GM18511 (cell line): ENCODE results near the gene IRS1.

Experiments used
- ATAC-seq: cut with Tn5 transposase; IDR thresholded peaks from one replicate; pipeline ENCODE4 v1.9.1; 2021; ENCODE audit warnings: mild to moderate bottlenecking, moderate library complexity; ENCODE audit not compliant: unreplicated experiment

IRS1 gene

DNA sequence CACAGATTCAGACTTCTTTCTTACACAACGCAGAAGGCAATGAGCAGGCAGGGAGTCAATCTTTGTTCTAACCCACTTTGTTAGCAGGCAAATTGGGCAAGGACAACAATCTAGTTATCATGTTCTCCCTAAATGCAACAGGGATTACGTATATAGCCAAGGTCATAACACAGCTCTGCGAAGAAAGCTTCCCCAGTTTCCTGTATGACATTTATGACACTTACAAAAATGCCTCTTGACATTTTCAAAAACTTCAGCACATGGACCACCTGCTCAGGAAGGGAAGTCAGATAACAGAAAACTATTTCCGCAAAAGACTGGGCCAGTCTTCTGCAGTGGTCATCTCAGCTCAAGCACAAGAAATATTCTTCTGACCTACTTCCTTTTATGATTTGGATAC is 106.1 kb downstream of the IRS1 start:
- no peak for ATAC-seq

GRCh38 chr2:226692521-226693126 is 107.0 kb downstream of the IRS1 start:
- no peak for ATAC-seq

DNA sequence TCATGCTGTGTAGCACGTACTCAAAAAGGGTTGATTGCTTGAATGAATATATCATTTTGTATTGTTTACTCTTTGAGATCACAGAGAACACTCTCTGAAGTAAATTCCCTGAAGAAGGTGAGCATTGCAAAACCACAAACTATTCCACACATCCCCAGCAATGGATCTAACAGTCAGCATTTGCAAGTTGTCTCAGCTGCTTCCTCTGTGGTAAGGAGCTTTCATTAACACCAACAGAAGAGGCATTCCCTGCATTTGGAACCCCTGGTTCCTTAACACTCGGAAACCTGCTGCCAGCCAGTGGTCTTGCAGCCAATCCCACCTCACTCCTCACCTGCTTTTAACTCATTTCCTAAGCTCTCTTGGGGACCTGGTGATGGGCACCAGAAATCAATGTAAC is 108.4 kb downstream of the IRS1 start:
- ATAC-seq = no peak

- ATAC-seq = no peak
These were observed 109.1 kb downstream of the IRS1 start for GRCh38 chr2:226690461-226691024.

GRCh38 chr2:226687641-226688253 is 111.9 kb downstream of the IRS1 start:
- ATAC-seq = no peak

GRCh38 chr2:226684563-226684959 is 115.1 kb downstream of the IRS1 start:
- no peak for ATAC-seq

- no peak for ATAC-seq
These were observed 115.6 kb downstream of the IRS1 start for GRCh38 chr2:226683944-226684562.

- ATAC-seq = no peak
These were observed 116.4 kb downstream of the IRS1 start for GRCh38 chr2:226683196-226683595.
